B cell (primary cell): ENCODE data around the gene EFCAB7.

Experiments
- EZH2 ChIP-seq: IDR thresholded peaks from 2 replicates; pipeline ENCODE4 v1.6.1; 2012; ENCODE audit warnings: borderline replicate concordance, low read depth, mild to moderate bottlenecking, moderate library complexity, low read length; ENCODE audit not compliant: insufficient read depth, poor library complexity, severe bottlenecking
- TF ChIP-seq, protein P1 (sequence below): fragments of 200-600 bp; IDR thresholded peaks from one replicate; pipeline ENCODE4 v1.8.0; 2022; ENCODE audit warnings: antibody characterized with exemption, mild to moderate bottlenecking

DNA sequence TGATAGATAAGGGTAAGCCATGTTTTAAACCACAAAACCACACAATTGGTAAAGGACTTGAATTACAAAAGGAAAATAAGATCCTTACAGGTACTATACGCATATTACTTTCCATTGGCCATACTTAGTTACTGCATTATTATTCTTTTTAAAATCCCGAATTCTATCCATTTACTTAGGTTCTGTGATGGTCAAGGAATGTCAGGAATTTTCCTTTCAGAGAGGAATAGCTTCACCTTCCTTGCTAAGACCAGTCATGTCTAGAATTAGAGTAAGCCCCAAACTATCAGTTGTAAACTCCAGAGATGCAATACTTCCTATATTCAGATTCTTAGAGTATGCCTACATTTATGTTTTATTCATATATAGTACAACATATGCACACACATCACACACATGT, 13.7 kb downstream of the EFCAB7 start:
- TF ChIP-seq, protein P1, sequence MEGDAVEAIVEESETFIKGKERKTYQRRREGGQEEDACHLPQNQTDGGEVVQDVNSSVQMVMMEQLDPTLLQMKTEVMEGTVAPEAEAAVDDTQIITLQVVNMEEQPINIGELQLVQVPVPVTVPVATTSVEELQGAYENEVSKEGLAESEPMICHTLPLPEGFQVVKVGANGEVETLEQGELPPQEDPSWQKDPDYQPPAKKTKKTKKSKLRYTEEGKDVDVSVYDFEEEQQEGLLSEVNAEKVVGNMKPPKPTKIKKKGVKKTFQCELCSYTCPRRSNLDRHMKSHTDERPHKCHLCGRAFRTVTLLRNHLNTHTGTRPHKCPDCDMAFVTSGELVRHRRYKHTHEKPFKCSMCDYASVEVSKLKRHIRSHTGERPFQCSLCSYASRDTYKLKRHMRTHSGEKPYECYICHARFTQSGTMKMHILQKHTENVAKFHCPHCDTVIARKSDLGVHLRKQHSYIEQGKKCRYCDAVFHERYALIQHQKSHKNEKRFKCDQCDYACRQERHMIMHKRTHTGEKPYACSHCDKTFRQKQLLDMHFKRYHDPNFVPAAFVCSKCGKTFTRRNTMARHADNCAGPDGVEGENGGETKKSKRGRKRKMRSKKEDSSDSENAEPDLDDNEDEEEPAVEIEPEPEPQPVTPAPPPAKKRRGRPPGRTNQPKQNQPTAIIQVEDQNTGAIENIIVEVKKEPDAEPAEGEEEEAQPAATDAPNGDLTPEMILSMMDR = no peak
- no peak for TF ChIP-seq EZH2
